ENCODE results near the gene TM7SF2. TPM values are rescaled to one million over a fixed set of nuclear protein-coding genes. Genes with fewer than 3 reads are reported as not detected.

The TM7SF2 gene
- total RNA-seq = 22.1 TPM
- long read RNA-seq, transcript TM7SF2-217 (8 exons, 2,094 nt) = minor isoform, 11 of 197 reads
- long read RNA-seq, transcript TM7SF2-201 (10 exons, 1,722 nt) = major isoform, 127 of 197 reads
- long read RNA-seq, partial matches to known transcripts = 6 of 197 reads
- long read RNA-seq, other reads (novel, unspliced or antisense) = 50 of 197 reads

GRCh38 chr11:65111744-65112545 lies at the start of gene TM7SF2:
TM7SF2 (plus strand) TSS chr11:65111872; CDS start chr11:65112016, 144 bp downstream.
- peak; percentile 98 for DNase-seq (ENCODE audit: low spot score)

- DNase-seq (ENCODE audit: low spot score) = no peak
These were observed 48.1 kb upstream of the TM7SF2 start for GRCh38 chr11:65063532-65063931.

GRCh38 chr11:65064847-65065240 lies 46.8 kb upstream of the TM7SF2 start:
- no peak for DNase-seq (ENCODE audit: low spot score)

GRCh38 chr11:65065851-65066250 lies 45.8 kb upstream of the TM7SF2 start:
- DNase-seq (ENCODE audit: low spot score) = no peak

GRCh38 chr11:65066315-65066714 lies 45.4 kb upstream of the TM7SF2 start:
- no peak for DNase-seq (ENCODE audit: low spot score)

- no peak for DNase-seq (ENCODE audit: low spot score)
These were observed 44.8 kb upstream of the TM7SF2 start for GRCh38 chr11:65066805-65067291.

- no peak for DNase-seq (ENCODE audit: low spot score)
These were observed 44.2 kb upstream of the TM7SF2 start for GRCh38 chr11:65067446-65067845.

GRCh38 chr11:65069217-65069616 lies 42.5 kb upstream of the TM7SF2 start:
- DNase-seq (ENCODE audit: low spot score) = no peak

GRCh38 chr11:65071907-65072630 lies 39.6 kb upstream of the TM7SF2 start:
- DNase-seq (ENCODE audit: low spot score) = no peak

GRCh38 chr11:65072631-65072966 lies 39.1 kb upstream of the TM7SF2 start:
- no peak for DNase-seq (ENCODE audit: low spot score)

GRCh38 chr11:65077451-65077850 lies 34.2 kb upstream of the TM7SF2 start:
- no peak for DNase-seq (ENCODE audit: low spot score)

- DNase-seq (ENCODE audit: low spot score) = no peak
These were observed 33.5 kb upstream of the TM7SF2 start for GRCh38 chr11:65078151-65078550.

- DNase-seq (ENCODE audit: low spot score) = no peak
These were observed 32.8 kb upstream of the TM7SF2 start for GRCh38 chr11:65078786-65079342.

GRCh38 chr11:65083134-65083833 lies 28.4 kb upstream of the TM7SF2 start:
- DNase-seq (ENCODE audit: low spot score) = no peak

GRCh38 chr11:65083834-65084597 lies 27.7 kb upstream of the TM7SF2 start, which contains the start of the genes CDCA5 and ZFPL1:
CDCA5 (minus strand) TSS chr11:65084040; CDS start chr11:65083978, 62 bp downstream.
ZFPL1 (plus strand) TSS chr11:65084222; CDS start chr11:65084699, 477 bp downstream.
- peak; percentile 99 for DNase-seq (ENCODE audit: low spot score)

- DNase-seq (ENCODE audit: low spot score) = no peak
These were observed 26.9 kb upstream of the TM7SF2 start for GRCh38 chr11:65084598-65085375.

- DNase-seq (ENCODE audit: low spot score) = no peak
These were observed 26.2 kb upstream of the TM7SF2 start for GRCh38 chr11:65085446-65085845.

GRCh38 chr11:65086809-65087208 lies 24.9 kb upstream of the TM7SF2 start:
- DNase-seq (ENCODE audit: low spot score) = no peak

GRCh38 chr11:65087216-65087615 lies 24.5 kb upstream of the TM7SF2 start:
- no peak for DNase-seq (ENCODE audit: low spot score)

Data from mesenteric fat pad (tissue), 1 donor.